Ishikawa (cell line): Measurements from ENCODE around the gene MYCBPAP.

Experiments used
- CEBPB ChIP-seq: IDR thresholded peaks from 2 replicates; pipeline ENCODE4 v1.6.1; 2012
- CREB1 ChIP-seq: IDR thresholded peaks from 2 replicates; pipeline ENCODE4 v1.6.1; 2012; ENCODE audit warnings: low read depth
- EGR1 ChIP-seq: IDR thresholded peaks from 2 replicates; pipeline ENCODE4 v1.6.1; 2012
- EP300 ChIP-seq: IDR thresholded peaks from 2 replicates; pipeline ENCODE4 v1.6.1; 2012; ENCODE audit warnings: borderline replicate concordance
- FOXM1 ChIP-seq: IDR thresholded peaks from 2 replicates; pipeline ENCODE4 v1.6.1; 2012; ENCODE audit warnings: low read depth, borderline replicate concordance
- NFIC ChIP-seq: IDR thresholded peaks from 2 replicates; pipeline ENCODE4 v1.6.1; 2012
- RAD21 ChIP-seq: IDR thresholded peaks from 2 replicates; pipeline ENCODE4 v1.6.1; 2012; ENCODE audit warnings: low read depth
- TAF1 ChIP-seq: IDR thresholded peaks from 2 replicates; pipeline ENCODE4 v1.6.1; 2012; ENCODE audit warnings: low read depth, mild to moderate bottlenecking
- TCF12 ChIP-seq: IDR thresholded peaks from 2 replicates; pipeline ENCODE4 v1.6.1; 2012; ENCODE audit warnings: low read depth
- TEAD4 ChIP-seq: IDR thresholded peaks from 2 replicates; pipeline ENCODE4 v1.6.1; 2012
- YY1 ChIP-seq: IDR thresholded peaks from 2 replicates; pipeline ENCODE4 v1.6.1; 2012; ENCODE audit warnings: low read depth
- ZBTB7A ChIP-seq: IDR thresholded peaks from 2 replicates; pipeline ENCODE4 v1.6.1; 2012; ENCODE audit warnings: low read depth
- TF ChIP-seq, protein P1 (sequence below): IDR thresholded peaks from 2 replicates; pipeline ENCODE4 v1.6.1; 2012
- TF ChIP-seq, protein P2 (sequence below): IDR thresholded peaks from 2 replicates; pipeline ENCODE4 v1.6.1; 2012
- TF ChIP-seq, protein P3 (sequence below): IDR thresholded peaks from 2 replicates; pipeline ENCODE4 v1.6.1; 2012; ENCODE audit warnings: low read depth, mild to moderate bottlenecking

Gene MYCBPAP

DNA sequence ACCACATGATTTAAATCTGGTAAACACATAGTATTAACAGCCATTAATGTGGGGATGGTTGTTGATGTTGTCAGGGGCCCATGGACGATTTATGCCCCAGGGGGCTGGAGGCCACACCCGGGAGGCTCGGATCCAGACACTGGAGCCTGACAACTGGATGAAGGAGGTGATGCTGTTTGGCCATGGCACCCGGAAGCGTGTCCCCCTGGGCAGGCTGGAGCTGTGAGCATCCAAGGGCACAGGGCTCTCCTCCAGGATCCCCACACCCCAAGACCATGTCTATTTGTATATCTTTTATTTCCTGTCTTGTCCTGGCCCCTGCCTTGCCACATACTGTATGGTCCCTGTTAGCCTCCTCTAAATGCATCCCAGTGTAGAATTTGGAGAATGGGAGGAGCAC lies 25.0 kb upstream of the MYCBPAP start:
- TF ChIP-seq CREB1 = no peak
- TF ChIP-seq EGR1 = no peak
- no peak for TF ChIP-seq CEBPB
- no peak for TF ChIP-seq TCF12
- TF ChIP-seq YY1 = no peak
- no peak for TF ChIP-seq EP300
- no peak for TF ChIP-seq TEAD4
- TF ChIP-seq, protein P1, sequence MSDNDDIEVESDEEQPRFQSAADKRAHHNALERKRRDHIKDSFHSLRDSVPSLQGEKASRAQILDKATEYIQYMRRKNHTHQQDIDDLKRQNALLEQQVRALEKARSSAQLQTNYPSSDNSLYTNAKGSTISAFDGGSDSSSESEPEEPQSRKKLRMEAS = no peak
- TF ChIP-seq TAF1 = no peak
- no peak for TF ChIP-seq ZBTB7A
- no peak for TF ChIP-seq FOXM1
- TF ChIP-seq, protein P2, sequence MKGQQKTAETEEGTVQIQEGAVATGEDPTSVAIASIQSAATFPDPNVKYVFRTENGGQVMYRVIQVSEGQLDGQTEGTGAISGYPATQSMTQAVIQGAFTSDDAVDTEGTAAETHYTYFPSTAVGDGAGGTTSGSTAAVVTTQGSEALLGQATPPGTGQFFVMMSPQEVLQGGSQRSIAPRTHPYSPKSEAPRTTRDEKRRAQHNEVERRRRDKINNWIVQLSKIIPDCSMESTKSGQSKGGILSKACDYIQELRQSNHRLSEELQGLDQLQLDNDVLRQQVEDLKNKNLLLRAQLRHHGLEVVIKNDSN = no peak
- TF ChIP-seq RAD21 = no peak

DNA sequence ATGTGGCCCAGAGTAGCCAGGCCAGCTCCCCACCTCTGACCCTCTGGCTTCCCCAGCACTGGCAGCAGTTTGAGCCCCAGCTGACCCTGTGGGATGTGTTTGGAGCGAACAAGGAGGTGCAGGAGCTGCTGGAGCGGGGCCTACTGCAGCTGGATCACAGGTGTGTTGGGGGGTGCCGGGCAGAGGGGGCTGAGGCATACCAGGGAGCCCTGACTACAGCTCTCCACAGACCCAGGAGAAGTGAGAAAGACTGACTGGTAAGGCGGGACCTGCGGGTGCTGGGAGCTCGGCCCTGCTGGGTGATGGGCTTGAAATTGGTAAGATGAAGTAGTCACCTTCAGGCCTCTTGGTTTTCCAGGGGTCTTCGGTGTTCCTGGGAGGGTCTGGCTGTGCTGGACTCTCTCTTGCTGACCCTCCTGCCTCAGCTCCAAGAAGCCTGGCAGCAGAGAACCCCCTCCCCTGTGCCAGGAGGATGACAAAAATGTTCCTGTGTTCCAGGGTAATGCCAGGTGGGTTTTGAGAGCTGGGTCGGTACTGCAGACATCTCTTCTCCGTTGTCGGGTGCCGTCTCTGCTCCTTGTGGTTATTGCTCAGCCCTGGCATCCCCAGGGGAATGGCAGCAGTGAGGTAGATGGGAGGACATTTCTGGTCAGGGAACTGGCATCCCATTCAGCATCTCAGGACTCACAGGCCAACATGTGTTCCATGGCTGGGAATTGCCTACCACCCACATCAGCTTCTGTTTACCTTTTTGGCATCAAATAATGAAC lies 23.7 kb upstream of the MYCBPAP start:
- no peak for TF ChIP-seq CREB1
- no peak for TF ChIP-seq ZBTB7A
- no peak for TF ChIP-seq TAF1
- no peak for TF ChIP-seq FOXM1
- no peak for TF ChIP-seq YY1
- no peak for TF ChIP-seq EP300
- TF ChIP-seq NFIC = no peak
- TF ChIP-seq EGR1 = no peak

DNA sequence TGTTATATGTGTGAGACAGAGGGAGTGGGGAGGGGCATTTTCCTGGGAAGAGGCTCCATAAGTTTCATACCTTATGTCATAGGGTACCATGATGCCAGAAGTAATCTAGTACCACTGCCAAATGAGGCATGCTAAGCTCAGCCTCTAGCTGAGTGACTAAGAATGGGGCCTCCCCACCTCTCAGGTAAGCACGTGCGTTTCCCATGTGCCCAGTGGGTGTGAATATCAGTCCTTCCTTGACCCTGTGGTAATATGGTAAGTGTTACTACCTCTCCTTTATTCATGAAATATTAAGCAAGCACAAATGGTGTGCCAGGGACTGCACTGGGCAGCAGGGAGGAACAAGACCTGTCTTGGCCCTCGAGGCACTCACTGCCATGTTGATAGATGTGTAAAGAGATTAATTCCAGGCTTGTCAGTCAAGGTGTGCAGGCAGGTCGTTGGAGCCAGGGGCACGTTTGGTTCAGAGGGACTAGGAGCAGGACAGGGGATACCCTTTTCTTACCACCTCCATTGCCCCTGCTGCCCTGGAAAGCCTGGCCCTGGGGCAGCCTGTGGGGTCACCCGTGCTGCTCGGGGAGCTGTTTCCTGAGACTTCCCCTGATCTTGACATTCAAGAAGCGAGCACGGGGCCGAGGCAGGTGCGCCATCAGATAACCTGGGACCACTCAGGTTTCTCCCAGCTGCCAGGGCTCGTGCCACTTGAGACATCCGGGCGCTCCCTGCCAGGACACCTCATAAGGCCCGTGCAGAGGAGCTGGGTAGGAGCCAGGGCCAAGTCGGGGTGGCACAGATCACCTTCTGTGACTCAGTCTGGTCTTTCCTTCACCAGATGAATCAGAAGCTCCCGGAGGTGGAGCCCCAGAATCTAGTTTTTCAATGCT lies 20.8 kb upstream of the MYCBPAP start:
- TF ChIP-seq TCF12 = no peak
- no peak for TF ChIP-seq TAF1
- TF ChIP-seq FOXM1 = no peak

DNA sequence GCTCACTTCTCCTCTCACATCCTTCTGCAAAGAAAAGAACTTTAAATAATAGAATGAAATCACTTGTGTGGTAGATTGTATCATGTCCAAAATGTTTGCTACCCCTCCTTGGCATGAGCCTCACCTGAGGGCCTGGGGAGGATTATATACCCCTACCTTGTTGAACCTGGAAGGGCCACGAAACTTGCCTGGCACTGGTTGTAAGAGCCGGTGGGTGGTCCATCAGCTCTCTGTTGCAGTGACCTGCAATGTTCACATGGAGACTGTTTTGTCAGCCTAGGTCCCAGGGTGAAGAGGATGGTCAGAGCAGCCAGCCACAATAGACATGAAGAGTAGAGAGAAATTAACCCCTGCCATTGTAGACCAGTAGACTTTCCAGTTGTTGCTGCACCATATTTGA lies 19.4 kb upstream of the MYCBPAP start:
- TF ChIP-seq, protein P3, sequence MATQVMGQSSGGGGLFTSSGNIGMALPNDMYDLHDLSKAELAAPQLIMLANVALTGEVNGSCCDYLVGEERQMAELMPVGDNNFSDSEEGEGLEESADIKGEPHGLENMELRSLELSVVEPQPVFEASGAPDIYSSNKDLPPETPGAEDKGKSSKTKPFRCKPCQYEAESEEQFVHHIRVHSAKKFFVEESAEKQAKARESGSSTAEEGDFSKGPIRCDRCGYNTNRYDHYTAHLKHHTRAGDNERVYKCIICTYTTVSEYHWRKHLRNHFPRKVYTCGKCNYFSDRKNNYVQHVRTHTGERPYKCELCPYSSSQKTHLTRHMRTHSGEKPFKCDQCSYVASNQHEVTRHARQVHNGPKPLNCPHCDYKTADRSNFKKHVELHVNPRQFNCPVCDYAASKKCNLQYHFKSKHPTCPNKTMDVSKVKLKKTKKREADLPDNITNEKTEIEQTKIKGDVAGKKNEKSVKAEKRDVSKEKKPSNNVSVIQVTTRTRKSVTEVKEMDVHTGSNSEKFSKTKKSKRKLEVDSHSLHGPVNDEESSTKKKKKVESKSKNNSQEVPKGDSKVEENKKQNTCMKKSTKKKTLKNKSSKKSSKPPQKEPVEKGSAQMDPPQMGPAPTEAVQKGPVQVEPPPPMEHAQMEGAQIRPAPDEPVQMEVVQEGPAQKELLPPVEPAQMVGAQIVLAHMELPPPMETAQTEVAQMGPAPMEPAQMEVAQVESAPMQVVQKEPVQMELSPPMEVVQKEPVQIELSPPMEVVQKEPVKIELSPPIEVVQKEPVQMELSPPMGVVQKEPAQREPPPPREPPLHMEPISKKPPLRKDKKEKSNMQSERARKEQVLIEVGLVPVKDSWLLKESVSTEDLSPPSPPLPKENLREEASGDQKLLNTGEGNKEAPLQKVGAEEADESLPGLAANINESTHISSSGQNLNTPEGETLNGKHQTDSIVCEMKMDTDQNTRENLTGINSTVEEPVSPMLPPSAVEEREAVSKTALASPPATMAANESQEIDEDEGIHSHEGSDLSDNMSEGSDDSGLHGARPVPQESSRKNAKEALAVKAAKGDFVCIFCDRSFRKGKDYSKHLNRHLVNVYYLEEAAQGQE = no peak
- no peak for TF ChIP-seq NFIC

DNA sequence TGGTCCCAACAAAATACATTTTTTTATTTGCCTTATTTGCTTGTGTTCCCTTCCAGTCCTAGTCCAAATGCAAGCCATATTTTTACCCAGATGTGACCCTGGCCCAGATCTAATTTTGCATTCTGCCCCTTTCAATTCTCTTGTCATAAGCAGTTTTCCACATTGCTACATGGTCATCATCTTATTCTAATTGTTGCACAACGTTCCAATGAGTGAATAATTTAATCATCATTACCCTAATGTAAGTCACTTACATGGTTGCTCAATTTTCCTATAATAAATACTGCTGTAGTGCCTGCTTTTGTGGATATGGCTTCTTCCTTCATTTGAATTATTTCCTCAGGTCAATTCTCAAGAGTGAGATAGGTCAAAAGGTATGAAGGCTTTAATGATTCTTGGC lies 16.7 kb upstream of the MYCBPAP start:
- TF ChIP-seq CREB1 (no peak), RAD21 (no peak), FOXM1 (no peak), EP300 (no peak), NFIC (no peak), CEBPB (no peak), EGR1 (no peak), TEAD4 (no peak), YY1 (no peak), TAF1 (no peak), TCF12 (no peak), ZBTB7A (no peak)
- TF ChIP-seq, protein P3 = no peak
- TF ChIP-seq, protein P1 = no peak
- TF ChIP-seq, protein P2 = no peak

DNA sequence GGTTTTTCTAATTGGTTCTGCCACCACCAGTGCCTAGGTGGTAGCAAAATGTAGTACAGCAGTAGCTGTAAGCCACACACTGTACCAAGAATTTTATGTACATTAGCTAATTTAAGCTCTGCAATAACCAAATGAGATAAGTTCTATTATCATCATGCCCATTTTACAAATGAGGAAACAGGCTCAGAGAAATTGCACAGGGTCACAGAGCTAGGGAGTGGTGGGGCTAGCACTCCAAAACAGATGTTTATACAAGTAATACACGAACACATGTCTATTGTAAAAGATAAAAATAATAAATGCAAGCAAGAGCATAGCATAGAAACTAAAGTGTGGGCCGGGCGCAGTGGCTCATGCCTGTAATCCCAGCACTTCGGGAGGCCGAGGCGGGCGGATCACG lies 16.0 kb upstream of the MYCBPAP start:
- TF ChIP-seq TAF1 (no peak), TCF12 (no peak), FOXM1 (no peak)
